KOPT-K1 (cell line): Measurements from ENCODE around the gene COPZ1.
A peak's percentile ranks its signal among the peaks of the same experiment; 100 is the strongest.
"Not testable (repeated sequence)": the region's sequence is repeated elsewhere in the genome, so short reads cannot be mapped to it uniquely, and the experiment has no call there.

ENCODE experiments used
- H3K27ac ChIP-seq: fragments of 200-600 bp; sonication (generic); 2 replicates; pipeline ENCODE4 v1.5.1; 2016; ENCODE audit warnings: antibody characterized with exemption, mild to moderate bottlenecking, low read depth, low read length; ENCODE audit not compliant: poor library complexity, severe bottlenecking
- H3K36me3 ChIP-seq: fragments of 200-600 bp; sonication (generic); 2 replicates; pipeline ENCODE4 v1.5.1; 2017; ENCODE audit warnings: antibody characterized with exemption, mild to moderate bottlenecking, low read length, moderate library complexity; ENCODE audit not compliant: insufficient read depth
- H3K9me3 ChIP-seq: fragments of 200-600 bp; sonication (generic); 2 replicates; pipeline ENCODE4 v1.5.1; 2017; ENCODE audit warnings: antibody characterized with exemption, low read length, mild to moderate bottlenecking; ENCODE audit not compliant: insufficient read depth, poor library complexity, severe bottlenecking

Gene COPZ1

DNA sequence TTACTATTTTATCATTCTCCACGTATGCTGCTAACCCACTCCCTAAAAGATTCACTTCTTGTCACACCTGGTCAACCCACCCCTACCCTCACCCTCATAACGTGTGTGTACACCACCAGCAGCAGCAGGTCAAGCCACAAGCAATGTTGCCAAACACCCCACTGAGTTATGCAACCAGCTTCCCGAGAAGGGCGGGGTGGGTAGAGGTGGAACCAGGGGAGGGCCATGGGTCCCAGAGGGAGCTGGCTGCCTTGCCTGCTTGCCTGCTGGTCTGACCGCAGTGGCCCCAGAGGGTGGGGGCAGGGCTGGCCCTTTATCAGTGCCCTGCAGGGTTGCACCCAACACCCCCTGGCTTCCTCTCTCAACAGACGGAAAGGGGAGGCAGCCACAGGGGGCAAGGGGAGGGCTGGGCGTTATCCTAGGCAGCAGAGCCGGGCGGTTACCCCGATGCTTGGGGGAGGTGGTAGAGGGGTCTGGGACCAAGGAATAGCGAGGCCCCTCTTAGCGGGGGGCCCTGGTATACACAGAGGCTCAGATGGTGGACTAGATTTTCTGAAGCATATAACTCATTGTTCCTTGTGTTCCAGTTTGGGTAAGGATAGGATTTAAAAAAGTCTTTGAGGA is 20.6 kb upstream of the COPZ1 start:
- H3K27ac ChIP-seq, result peak overlapping the region; percentile 86
- H3K36me3 ChIP-seq, result no peaks in the 10 kb centered on the region
- H3K9me3 ChIP-seq, result no peaks in the 10 kb centered on the region

- no peaks in the 10 kb centered on the region for H3K36me3 ChIP-seq
- no peaks in the 10 kb centered on the region for H3K9me3 ChIP-seq
- H3K27ac ChIP-seq, result peak overlapping the region; percentile 60
Observed at GRCh38 chr12:54306925-54307741, 17.8 kb upstream of the COPZ1 start.

GRCh38 chr12:54311051-54311450 is 13.9 kb upstream of the COPZ1 start:
- H3K27ac ChIP-seq, result no peak overlapping the region
- no peaks in the 10 kb centered on the region for H3K36me3 ChIP-seq
- H3K9me3 ChIP-seq, result no peaks in the 10 kb centered on the region

DNA sequence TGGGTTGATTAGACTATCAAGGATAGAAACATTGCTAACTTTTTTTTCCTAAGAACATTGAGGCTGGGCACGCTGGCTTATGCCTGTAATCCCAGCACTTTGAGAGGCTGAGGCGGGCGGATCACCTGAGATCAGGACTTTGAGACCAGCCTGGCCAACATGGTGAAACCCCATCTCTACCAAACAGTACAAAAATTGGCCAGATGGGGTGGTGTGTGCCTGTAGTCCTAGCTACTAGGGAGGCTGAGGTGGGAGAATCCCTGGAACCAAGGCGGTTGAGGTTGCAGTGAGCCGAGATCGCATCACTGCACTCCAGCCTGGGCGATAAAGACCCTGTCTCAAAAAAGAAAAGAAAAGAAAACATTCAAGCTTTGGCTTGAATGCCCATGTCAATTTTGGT is 12.6 kb upstream of the COPZ1 start:
- not testable (repeated sequence) for H3K36me3 ChIP-seq, H3K27ac ChIP-seq, H3K9me3 ChIP-seq

DNA sequence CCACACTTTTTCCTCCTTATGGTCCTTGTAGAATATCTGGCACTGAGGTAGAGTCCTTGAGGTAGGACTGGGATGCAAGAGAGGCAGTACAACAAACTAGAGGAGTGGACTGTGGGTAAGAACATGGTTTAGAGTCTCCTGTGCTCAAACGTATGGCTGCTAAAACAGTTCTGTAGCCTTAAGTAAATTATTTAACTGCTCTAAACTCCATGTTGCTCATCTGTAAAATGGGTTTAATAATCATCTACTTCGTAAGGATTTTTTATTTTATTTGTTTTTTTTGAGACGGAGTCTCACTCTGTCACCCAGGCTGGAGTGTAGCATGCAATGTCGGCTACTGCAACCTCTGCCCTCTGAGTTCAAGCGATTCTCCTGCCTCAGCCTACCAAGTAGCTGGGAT is 3.6 kb upstream of the COPZ1 start:
- no peaks in the 10 kb centered on the region for H3K9me3 ChIP-seq
- H3K36me3 ChIP-seq, result no peaks in the 10 kb centered on the region
- no peak overlapping the region for H3K27ac ChIP-seq

DNA sequence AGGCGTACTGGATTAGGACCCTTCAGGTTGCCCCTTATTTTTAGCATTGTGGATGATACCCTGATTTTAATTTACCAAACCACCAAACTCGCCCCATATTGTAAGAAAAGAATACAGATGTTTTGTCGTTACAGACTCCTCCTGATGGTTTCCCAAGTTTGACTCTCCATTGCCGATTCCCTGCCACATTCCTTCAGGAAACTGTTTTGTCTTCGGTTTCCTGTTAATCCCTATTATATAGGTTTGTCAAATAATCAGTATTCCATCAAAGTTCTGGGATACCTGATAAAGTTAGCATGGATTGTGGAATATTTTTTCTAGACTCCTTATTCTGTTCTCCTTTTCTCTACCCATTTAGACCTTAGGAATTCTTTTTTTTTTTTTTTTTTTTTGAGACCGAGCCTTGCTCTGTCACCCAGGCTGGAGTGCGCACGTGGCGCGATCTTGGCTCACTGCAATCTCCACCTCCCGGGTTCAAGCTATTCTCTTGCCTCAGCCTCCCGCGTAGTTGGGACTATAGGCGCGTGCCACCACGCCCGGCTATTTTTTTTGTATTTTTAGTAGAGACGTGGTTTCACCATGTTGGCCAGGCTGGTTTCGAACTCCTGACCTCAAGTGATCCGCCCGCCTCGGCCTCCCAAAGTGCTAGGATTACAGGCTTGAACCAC is 645 bp downstream of the COPZ1 start:
- H3K9me3 ChIP-seq, result not testable (repeated sequence)
- H3K36me3 ChIP-seq, result peaks cover 20% of the 10 kb centered on the region
- peak overlapping the region; percentile 60 for H3K27ac ChIP-seq

DNA sequence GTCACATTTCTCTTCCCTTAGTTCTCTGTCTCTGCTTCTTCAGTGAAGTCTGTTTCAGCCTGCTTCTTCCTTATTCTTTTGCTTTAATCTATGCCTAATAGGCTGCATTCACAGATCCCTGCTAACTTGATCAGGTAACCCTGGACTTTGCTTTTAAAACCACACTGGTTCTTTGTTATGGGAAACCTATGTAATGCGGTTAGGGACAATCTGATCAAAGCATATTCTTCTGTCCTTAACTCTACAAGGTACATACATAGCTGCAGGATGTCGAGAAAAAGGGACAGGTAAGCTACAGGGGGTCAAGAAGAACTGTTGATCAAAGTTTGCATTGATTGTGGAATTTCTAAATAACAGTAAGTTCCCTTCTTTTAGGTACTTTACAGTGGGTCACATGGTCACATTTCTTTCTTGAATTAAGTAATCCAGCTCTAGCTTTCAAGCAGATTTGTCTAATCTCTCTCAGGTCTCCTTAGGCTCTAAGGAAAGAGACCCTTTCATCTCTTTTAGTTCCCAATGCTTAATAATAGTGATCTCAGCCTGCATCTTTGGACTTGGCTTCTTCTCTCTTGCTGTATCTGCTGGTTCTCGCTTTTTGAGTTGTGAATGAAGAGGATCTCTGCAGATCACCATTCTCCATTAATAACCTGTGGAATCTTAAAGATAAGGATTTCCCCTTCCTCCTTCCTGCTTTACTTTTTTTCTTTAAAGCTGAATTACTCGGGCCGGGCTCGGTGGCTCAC is 3.8 kb downstream of the COPZ1 start:
- Histone ChIP-seq H3K36me3 (peaks cover 30% of the 10 kb centered on the region), H3K9me3 (no peaks in the 10 kb centered on the region), H3K27ac (no peak overlapping the region)

DNA sequence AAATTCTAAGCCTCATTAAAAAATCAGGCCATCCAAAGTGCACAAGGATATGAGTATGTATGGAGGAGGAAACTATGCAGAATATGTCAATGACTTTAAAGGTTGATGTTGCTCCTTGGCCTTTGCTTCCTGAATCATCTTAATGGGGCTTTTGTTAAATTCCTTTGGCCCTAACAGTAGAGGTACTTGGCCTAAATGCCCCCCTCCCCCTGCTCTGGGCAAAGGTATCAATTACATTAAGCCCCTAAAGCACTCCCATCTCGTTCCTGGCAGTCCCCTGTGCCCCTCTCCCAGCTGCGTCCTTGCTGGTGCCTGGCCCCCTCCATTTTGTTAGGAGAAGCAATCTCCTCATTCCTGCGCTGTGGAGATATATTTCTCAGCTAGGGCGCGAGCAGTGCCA is 4.8 kb downstream of the COPZ1 start:
- Histone ChIP-seq H3K36me3 (peaks cover 30% of the 10 kb centered on the region), H3K27ac (no peak overlapping the region), H3K9me3 (no peaks in the 10 kb centered on the region)

- Histone ChIP-seq H3K27ac (no peak overlapping the region), H3K36me3 (peaks cover 30% of the 10 kb centered on the region), H3K9me3 (no peaks in the 10 kb centered on the region)
Observed at GRCh38 chr12:54330442-54330841, 5.5 kb downstream of the COPZ1 start.

DNA sequence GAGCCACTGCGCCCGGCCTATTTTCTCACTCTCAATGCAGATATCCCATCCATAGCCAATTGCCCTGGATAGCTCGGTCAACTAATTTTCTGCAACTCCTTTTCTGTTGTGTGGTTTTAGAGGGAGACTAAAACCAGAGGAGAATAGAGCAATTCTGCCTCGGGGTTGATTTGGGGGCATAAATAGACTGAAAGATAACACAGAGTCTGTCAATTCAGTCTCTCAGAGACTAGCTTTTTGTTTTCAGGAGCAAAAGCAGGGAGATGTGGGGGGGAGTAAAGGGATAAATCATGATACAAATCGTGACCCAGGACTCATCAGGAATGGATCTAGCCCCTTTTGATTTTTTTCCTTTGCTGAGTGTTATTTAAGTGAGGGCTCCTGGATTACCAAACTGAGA is 6.5 kb downstream of the COPZ1 start:
- no peak overlapping the region for H3K27ac ChIP-seq
- peaks cover 30% of the 10 kb centered on the region for H3K36me3 ChIP-seq
- no peaks in the 10 kb centered on the region for H3K9me3 ChIP-seq

DNA sequence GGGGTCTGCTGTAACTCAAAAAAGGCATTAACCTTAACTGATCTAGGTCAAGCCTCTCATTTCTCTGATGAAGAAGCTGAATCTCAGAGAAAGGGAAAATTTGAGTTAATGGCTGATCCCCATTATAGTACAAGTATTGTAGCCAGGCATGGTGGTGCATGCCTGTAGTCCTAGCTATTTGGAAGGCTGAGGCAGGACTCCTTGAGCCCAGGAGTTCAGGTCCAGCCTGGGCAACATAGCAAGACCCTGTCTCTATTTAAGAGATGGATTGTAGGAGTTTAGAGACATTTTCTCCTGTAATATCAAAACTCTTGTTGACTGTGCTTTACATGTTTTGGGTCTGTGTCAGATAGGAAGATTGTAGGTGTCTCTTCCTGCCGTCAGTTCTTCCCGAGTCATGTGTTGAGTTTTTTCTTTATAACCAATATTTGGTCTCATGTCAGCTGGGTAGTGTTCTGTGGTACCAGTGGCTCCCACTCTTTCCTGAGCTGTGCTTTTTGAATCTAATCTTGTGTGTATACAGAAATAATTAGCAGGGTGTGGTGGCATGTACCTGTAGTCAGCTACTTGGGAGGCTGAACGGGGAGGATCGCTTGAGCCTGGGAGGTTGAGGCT is 8.6 kb downstream of the COPZ1 start:
- Histone ChIP-seq H3K36me3 (peaks cover 29% of the 10 kb centered on the region), H3K27ac (no peak overlapping the region), H3K9me3 (no peaks in the 10 kb centered on the region)

- Histone ChIP-seq H3K9me3 (no peaks in the 10 kb centered on the region), H3K27ac (no peak overlapping the region), H3K36me3 (peaks cover 28% of the 10 kb centered on the region)
Observed at GRCh38 chr12:54337280-54337842, 12.4 kb downstream of the COPZ1 start.

GRCh38 chr12:54337854-54338650 is 13.1 kb downstream of the COPZ1 start:
- Histone ChIP-seq H3K9me3 (no peaks in the 10 kb centered on the region), H3K27ac (no peak overlapping the region)

More at GRCh38 chr12:54337854-54338650, 13.1 kb downstream of the COPZ1 start:
- peaks cover 35% of the 10 kb centered on the region for H3K36me3 ChIP-seq
